Left lung (tissue), 10 donors: ENCODE measurements around the gene CHRND. TPM values are rescaled to one million over a fixed set of nuclear protein-coding genes. Genes with fewer than 3 reads are reported as not detected.

ENCODE experiments used
- ATAC-seq: fragments of 200-7000 bp; cut with Tn5 transposase; one replicate; pipeline ENCODE4 v1.9.1; 2020; ENCODE audit warnings: moderate library complexity
- DNase-seq, 4 donors: peaks; one replicate each; pipeline ENCODE4 v3.0.0-alpha.2; 2013 to 2020
- H3K27ac ChIP-seq, 2 donors: fragments of 200-600 bp; sonication (generic) in 1 of 2; one replicate each; pipeline versions ENCODE4 v1.5.0 to v1.8.0; 2020 to 2021
- H3K27me3 ChIP-seq, 2 donors: fragments of 200-600 bp; sonication (generic) in 1 of 2; one replicate each; pipeline versions ENCODE4 v1.5.0 to v1.8.0; 2020 to 2021
- H3K36me3 ChIP-seq, 2 donors: fragments of 200-600 bp; sonication (generic) in 1 of 2; one replicate each; pipeline versions ENCODE4 v1.5.0 to v1.8.0; 2020 to 2021
- H3K4me1 ChIP-seq, 2 donors: fragments of 200-600 bp; one replicate each; pipeline ENCODE4 v1.8.0; 2021
- H3K4me3 ChIP-seq, 2 donors: fragments of 200-600 bp; sonication (generic) in 1 of 2; one replicate each; pipeline versions ENCODE4 v1.5.0 to v1.8.0; 2020 to 2021; ENCODE audit warnings: mild to moderate bottlenecking in 1 of 2
- H3K9me3 ChIP-seq, 2 donors: fragments of 200-600 bp; sonication (generic) in 1 of 2; one replicate each; pipeline versions ENCODE4 v1.5.0 to v1.8.0; 2020 to 2021
- intact Hi-C, 2 donors: fragments of 100-400 bp; cut with DNase I; formaldehyde crosslinking; loops; one replicate each; pipeline versions ENCODE4 v1.11.2 to v1.14.2; 2022
- polyA plus RNA-seq, 6 donors: library from polyadenylated mRNA; unstranded; fragments of 120-200 nt; gene quantifications; one replicate each; pipeline ENCODE4 v1.2.1, GENCODE V29; 2013; ENCODE audit not compliant: insufficient read length in 6 of 6
- total RNA-seq, 2 donors: library from RNA; stranded (reverse); fragmentation: NEBNext Ultra II Directional; extraction: Animal tissue kit (Norgen Biotek cat#: 25700); gene quantifications; one replicate each; pipeline ENCODE4 v1.2.1, GENCODE V29; 2021
- TF ChIP-seq, protein P1 (sequence below), 2 donors: fragments of 200-600 bp; sonication (generic) in 1 of 2; IDR thresholded peaks; one replicate each; pipeline versions ENCODE4 v1.5.0 to v1.8.0; 2021; ENCODE audit warnings: antibody characterized with exemption in 2 of 2
- donor health status: DM: no; HTN: yes; CAD: no.
- donor health status: DM: no; HTN: no; CAD: no.

The CHRND gene
- total and polyA plus RNA-seq, 8 donors = not detected

GRCh38 chr2:232502511-232502910 lies 23.4 kb upstream of the CHRND start:
- Histone ChIP-seq H3K27ac (no peak overlapping the region), H3K27me3 (peaks cover 23 to 80% of the 10 kb centered on the region in 2 donors), H3K36me3 (no peaks in the 10 kb centered on the region), H3K9me3 (no peaks in the 10 kb centered on the region), H3K4me3 (no peak overlapping the region), H3K4me1 (peaks cover 7 to 13% of the 10 kb centered on the region in 2 donors)
- TF ChIP-seq, protein P1, sequence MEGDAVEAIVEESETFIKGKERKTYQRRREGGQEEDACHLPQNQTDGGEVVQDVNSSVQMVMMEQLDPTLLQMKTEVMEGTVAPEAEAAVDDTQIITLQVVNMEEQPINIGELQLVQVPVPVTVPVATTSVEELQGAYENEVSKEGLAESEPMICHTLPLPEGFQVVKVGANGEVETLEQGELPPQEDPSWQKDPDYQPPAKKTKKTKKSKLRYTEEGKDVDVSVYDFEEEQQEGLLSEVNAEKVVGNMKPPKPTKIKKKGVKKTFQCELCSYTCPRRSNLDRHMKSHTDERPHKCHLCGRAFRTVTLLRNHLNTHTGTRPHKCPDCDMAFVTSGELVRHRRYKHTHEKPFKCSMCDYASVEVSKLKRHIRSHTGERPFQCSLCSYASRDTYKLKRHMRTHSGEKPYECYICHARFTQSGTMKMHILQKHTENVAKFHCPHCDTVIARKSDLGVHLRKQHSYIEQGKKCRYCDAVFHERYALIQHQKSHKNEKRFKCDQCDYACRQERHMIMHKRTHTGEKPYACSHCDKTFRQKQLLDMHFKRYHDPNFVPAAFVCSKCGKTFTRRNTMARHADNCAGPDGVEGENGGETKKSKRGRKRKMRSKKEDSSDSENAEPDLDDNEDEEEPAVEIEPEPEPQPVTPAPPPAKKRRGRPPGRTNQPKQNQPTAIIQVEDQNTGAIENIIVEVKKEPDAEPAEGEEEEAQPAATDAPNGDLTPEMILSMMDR (IDR thresholded peaks at IDR 0.05) = no peak
- DNase-seq (no peak), ATAC-seq (no peak)
- intact Hi-C loops = no loop called here

GRCh38 chr2:232502911-232503808 lies 22.8 kb upstream of the CHRND start:
- Histone ChIP-seq H3K9me3 (no peaks in the 10 kb centered on the region), H3K4me1 (peaks cover 7 to 13% of the 10 kb centered on the region in 2 donors), H3K36me3 (no peaks in the 10 kb centered on the region), H3K27me3 (peaks cover 23 to 79% of the 10 kb centered on the region in 2 donors), H3K4me3 (peak overlapping the region; percentile 10 to 28), H3K27ac (no peak overlapping the region)
- no peak for DNase-seq
- intact Hi-C loops = no loop called here
- peak; percentile 63 for ATAC-seq
- TF ChIP-seq, protein P1 (IDR thresholded peaks at IDR 0.05) = no peak

- TF ChIP-seq, protein P1 (IDR thresholded peaks at IDR 0.05) = no peak
- ATAC-seq = no peak
- H3K27ac ChIP-seq = no peak overlapping the region
Measured at GRCh38 chr2:232503809-232504323, 22.1 kb upstream of the CHRND start.

DNA sequence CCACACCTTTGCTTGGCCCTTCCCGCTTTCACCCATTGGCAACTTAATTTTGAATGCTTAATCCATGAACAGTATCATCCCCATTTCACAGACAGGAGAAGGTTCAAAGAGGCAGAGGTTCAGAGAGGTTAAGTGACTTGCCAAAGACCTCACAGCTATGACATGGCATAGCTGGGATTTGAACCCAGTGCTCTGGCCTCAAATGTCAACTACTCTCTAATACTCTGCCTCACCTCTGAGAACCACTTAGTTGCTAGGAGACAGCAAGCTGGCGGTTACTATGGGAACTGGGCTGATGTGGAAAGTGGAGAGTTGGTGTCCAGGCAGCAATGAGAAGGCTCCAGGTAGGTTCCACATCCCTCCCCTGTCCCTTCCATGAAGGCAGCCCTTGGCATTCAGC lies 21.5 kb upstream of the CHRND start:
- TF ChIP-seq, protein P1 (IDR thresholded peaks at IDR 0.05) = no peak
- Histone ChIP-seq H3K4me3 (no peak overlapping the region), H3K36me3 (no peaks in the 10 kb centered on the region), H3K27me3 (peaks cover 23 to 83% of the 10 kb centered on the region in 2 donors), H3K27ac (no peak overlapping the region), H3K4me1 (peaks cover 7 to 13% of the 10 kb centered on the region in 2 donors), H3K9me3 (no peaks in the 10 kb centered on the region)
- ATAC-seq (no peak), DNase-seq (no peak)
- intact Hi-C loops = no loop called here

More at GRCh38 chr2:232503809-232504323, 22.1 kb upstream of the CHRND start:
- no peaks in the 10 kb centered on the region for H3K36me3 ChIP-seq
- DNase-seq = no peak
- no peak overlapping the region for H3K4me3 ChIP-seq
- H3K4me1 ChIP-seq = peaks cover 7 to 13% of the 10 kb centered on the region in 2 donors
- no peaks in the 10 kb centered on the region for H3K9me3 ChIP-seq
- peaks cover 23 to 83% of the 10 kb centered on the region in 2 donors for H3K27me3 ChIP-seq
- intact Hi-C loops = no loop called here

DNA sequence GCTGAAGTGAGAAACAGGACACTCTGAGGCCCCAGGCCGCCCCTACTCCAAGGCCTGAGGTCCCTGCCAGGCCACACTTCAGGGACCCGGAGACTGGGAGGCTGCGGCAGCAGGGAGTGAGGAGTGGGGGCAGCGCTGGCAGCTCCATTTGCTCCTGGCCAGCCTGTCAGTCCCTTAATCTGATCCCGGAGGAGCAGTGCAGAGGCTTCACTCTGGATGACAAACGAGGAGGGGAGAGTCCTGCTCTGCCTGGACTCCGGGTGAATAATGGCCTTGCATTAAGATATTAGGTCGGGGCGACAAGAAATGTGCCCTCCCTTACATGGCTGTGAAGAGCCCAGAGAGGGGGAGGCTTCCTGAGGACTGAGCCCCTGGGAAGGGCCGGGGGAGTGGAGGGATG lies 20.1 kb upstream of the CHRND start:
- Histone ChIP-seq H3K4me3 (no peak overlapping the region), H3K4me1 (peaks cover 7 to 13% of the 10 kb centered on the region in 2 donors), H3K9me3 (no peaks in the 10 kb centered on the region), H3K36me3 (no peaks in the 10 kb centered on the region), H3K27me3 (peaks cover 23 to 77% of the 10 kb centered on the region in 2 donors), H3K27ac (no peak overlapping the region)
- TF ChIP-seq, protein P1 (IDR thresholded peaks at IDR 0.05) = no peak
- intact Hi-C loops = no loop called here
- DNase-seq = no peak
- no peak for ATAC-seq
